Endothelial cell (in vitro differentiated cells): ENCODE results near the gene SBF1. TPM values are rescaled to one million over a fixed set of nuclear protein-coding genes. Genes with fewer than 3 reads are reported as not detected.

ENCODE experiments used
- DNase-seq: peaks from one replicate; pipeline ENCODE4 v3.0.0; 2021; ENCODE audit warnings: low spot score
- H3K27ac Mint-ChIP-seq: one replicate; pipeline ENCODE4 v1.8.0; 2021; ENCODE audit warnings: mixed read lengths, inconsistent platforms; ENCODE audit not compliant: unreplicated experiment
- H3K27me3 Mint-ChIP-seq: one replicate; pipeline ENCODE4 v1.8.0; 2021; ENCODE audit warnings: mild to moderate bottlenecking, moderate library complexity, mixed read lengths, inconsistent platforms; ENCODE audit not compliant: unreplicated experiment
- H3K36me3 Mint-ChIP-seq: one replicate; pipeline ENCODE4 v1.8.0; 2021; ENCODE audit warnings: mild to moderate bottlenecking, low read depth, mixed read lengths, inconsistent platforms; ENCODE audit not compliant: unreplicated experiment
- H3K4me1 Mint-ChIP-seq: one replicate; pipeline ENCODE4 v1.8.0; 2021; ENCODE audit warnings: mild to moderate bottlenecking, mixed read lengths, inconsistent platforms; ENCODE audit not compliant: unreplicated experiment
- H3K4me3 Mint-ChIP-seq: one replicate; pipeline ENCODE4 v1.8.0; 2021; ENCODE audit warnings: mild to moderate bottlenecking, mixed read lengths, inconsistent platforms; ENCODE audit not compliant: unreplicated experiment
- H3K9me3 Mint-ChIP-seq: one replicate; pipeline ENCODE4 v1.8.0; 2021; ENCODE audit warnings: mixed read lengths, inconsistent platforms; ENCODE audit not compliant: unreplicated experiment
- total RNA-seq: library from RNA; stranded (reverse); fragmentation: NEBNext Ultra II Directional; extraction: Animal tissue kit (Norgen Biotek cat#: 25700); gene quantifications from one replicate; pipeline ENCODE4 v1.2.1, GENCODE V29; 2021; ENCODE audit not compliant: unreplicated experiment
- TF ChIP-seq, protein P1 (sequence below): fragments of 200-600 bp; sonication (generic); IDR thresholded peaks from one replicate; pipeline ENCODE4 v1.5.0; 2021; ENCODE audit warnings: antibody characterized with exemption; ENCODE audit not compliant: unreplicated experiment

SBF1 gene
- total RNA-seq, 1 donor from 2014 or later = 76.7 TPM

DNA sequence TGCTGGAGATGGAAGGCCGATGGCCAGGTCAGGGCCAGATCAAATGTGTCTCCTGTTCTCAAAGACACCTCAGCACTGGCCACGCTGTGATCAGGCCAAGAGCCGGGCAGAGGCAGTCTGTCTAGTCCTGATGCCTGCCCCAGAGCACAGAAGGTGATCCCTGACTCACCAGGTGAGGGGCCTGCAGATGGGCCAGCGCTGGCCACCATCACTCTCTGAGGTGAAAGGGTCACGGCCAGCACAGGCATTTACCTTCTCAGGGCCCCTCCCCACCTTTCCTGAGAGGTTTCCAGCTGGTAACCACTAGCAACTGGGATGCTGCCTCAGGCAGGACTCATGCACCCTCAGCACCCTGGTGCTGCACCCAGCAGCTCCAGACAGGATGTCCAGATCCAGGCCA lies 2.9 kb downstream of the SBF1 start:
- Mint-ChIP-seq H3K4me1 (peaks cover 22% of the 10 kb centered on the region), H3K36me3 (peaks cover under 1% of the 10 kb centered on the region), H3K9me3 (no peaks in the 10 kb centered on the region), H3K27ac (no peak overlapping the region), H3K27me3 (peaks cover 20% of the 10 kb centered on the region), H3K4me3 (peak overlapping the region; percentile 56)
- no peak for DNase-seq
- TF ChIP-seq, protein P1, sequence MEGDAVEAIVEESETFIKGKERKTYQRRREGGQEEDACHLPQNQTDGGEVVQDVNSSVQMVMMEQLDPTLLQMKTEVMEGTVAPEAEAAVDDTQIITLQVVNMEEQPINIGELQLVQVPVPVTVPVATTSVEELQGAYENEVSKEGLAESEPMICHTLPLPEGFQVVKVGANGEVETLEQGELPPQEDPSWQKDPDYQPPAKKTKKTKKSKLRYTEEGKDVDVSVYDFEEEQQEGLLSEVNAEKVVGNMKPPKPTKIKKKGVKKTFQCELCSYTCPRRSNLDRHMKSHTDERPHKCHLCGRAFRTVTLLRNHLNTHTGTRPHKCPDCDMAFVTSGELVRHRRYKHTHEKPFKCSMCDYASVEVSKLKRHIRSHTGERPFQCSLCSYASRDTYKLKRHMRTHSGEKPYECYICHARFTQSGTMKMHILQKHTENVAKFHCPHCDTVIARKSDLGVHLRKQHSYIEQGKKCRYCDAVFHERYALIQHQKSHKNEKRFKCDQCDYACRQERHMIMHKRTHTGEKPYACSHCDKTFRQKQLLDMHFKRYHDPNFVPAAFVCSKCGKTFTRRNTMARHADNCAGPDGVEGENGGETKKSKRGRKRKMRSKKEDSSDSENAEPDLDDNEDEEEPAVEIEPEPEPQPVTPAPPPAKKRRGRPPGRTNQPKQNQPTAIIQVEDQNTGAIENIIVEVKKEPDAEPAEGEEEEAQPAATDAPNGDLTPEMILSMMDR = no peak

DNA sequence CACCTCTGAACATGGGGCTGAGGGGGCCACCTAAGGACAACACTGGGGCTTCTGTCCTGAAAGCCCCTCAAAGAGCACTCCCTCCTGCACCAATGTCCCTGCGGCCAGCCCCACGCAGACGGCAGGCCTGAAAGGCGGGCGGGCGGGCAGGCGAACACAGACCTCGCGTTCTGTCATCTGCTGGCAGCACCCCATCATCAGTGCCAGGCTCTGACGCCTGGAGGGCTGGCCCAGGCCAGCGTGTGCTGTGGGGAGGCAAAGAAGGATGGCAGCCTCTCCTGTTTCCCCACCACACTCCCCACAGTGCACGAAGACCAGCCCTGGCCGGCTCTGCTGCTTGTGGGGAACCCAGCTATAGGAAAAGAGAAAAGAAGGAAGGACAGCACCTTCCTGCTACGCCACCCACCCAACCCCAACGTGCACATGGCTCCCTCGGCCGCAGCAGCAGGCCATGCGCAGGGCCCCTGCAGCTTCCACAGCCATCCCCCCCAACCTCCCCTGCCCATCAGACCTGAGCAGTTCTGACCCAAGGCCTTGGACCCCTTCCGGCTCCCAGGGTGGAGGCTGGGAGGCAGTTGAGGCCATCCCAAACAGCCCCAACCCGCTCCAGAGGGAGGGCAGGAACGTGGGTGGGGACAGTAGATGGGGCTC lies 3.5 kb downstream of the SBF1 start:
- DNase-seq = no peak
- Mint-ChIP-seq H3K4me1 (peaks cover 25% of the 10 kb centered on the region), H3K27ac (no peak overlapping the region), H3K36me3 (peaks cover 6% of the 10 kb centered on the region), H3K9me3 (no peaks in the 10 kb centered on the region), H3K27me3 (peaks cover 19% of the 10 kb centered on the region), H3K4me3 (no peak overlapping the region)
- TF ChIP-seq, protein P1 = no peak

DNA sequence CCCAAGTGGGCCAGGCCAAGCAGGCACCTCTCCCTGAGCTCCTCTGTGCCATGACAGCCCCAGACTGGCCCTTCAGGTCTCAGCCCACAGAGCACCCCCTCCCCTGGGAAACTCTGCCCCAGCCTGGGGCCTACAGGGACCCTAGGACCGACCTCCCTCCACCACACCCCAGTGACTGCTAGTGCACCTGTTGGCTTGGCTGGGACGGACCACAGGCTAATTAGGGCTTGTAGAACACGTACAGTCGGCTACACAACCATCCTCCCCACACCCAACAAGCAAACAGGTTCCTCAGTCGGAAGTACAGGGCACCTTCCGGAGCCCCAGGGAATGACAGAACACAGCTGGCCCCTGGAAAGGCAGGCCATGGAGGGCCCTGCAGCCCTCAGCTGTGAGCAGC lies 4.3 kb downstream of the SBF1 start:
- Mint-ChIP-seq H3K36me3 (peaks cover 6% of the 10 kb centered on the region), H3K27me3 (peaks cover 17% of the 10 kb centered on the region), H3K4me1 (peaks cover 25% of the 10 kb centered on the region), H3K4me3 (no peak overlapping the region), H3K27ac (no peak overlapping the region), H3K9me3 (no peaks in the 10 kb centered on the region)
- DNase-seq = no peak
- TF ChIP-seq, protein P1 = no peak

DNA sequence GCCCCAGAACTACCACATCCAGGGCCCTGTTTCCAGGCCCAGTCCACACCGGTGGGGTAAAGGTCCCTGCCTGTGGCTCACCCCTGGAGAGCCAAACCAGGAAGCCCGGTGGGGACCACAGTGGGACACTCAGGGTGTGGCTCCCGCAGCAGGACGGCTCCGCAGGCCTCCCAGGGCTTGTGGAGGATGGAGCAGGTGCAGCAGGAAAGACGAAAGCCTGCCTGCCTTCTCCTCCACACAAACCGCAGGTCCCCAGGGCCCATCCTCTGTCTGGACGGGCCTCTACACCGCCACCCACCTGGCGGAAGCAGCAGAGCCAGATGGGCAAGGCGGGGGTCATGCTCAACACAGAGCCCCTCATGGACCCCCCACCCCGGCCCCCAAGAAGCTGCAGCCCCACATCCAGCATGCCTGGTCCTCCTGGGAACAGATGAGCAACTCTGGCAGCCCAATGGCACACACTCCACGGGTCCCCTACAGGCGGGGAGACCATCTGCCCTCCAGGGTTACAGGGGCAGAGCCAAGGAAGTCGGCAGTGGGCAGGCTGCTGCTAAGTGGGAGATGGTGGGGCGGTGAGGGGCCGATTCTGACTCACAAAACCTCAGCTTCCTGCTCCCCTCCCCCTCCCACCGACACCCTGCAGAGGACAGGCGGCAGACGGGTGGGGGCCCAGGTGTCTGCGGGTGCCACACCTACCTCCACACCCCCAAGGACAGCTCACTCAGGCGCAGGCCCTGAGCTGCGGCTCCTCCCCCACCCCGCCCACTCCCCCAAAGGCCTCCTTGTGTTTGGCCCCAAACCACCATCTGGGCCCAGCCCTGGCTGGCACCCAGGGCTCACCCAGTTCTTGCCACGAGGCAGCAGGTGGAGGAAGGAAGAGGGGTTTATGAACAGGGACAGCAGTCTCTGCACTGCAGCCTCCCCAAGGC lies 5.2 kb downstream of the SBF1 start:
- Mint-ChIP-seq H3K36me3 (peaks cover 6% of the 10 kb centered on the region), H3K27ac (no peak overlapping the region), H3K27me3 (peaks cover 17% of the 10 kb centered on the region), H3K9me3 (no peaks in the 10 kb centered on the region), H3K4me1 (peaks cover 25% of the 10 kb centered on the region), H3K4me3 (no peak overlapping the region)
- no peak for DNase-seq
- TF ChIP-seq, protein P1 = no peak

DNA sequence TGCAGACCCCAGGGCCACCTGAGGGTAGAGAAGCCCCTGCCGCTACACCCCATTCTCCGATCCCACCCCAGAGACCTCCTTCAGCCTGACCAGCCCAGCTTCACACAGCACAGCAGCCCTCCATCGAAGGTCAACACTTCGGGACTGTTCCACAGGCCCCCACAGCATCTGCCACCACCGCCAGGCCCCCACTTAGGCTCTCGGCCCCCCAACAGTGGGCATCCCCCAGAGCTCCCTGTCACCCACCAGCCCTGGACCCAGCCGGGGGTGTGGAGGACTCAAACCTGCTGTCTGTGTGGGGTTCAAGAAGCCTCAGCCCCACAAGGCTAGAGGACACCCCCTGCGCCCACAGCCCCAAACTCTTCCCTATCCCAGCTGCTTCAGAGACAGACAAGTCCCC lies 6.2 kb downstream of the SBF1 start:
- Mint-ChIP-seq H3K4me1 (peaks cover 20% of the 10 kb centered on the region), H3K4me3 (no peak overlapping the region), H3K27me3 (peaks cover 11% of the 10 kb centered on the region), H3K36me3 (peaks cover 8% of the 10 kb centered on the region), H3K27ac (no peak overlapping the region), H3K9me3 (no peaks in the 10 kb centered on the region)
- DNase-seq = no peak
- TF ChIP-seq, protein P1 = no peak
